SH-SY5Y (cell line): Measurements from ENCODE around the gene MATN4.

Experiments used
- GATA2 ChIP-seq: IDR thresholded peaks from 2 replicates; pipeline ENCODE4 v1.6.1; 2011; ENCODE audit warnings: mild to moderate bottlenecking, low read depth, low read length
- GATA3 ChIP-seq: IDR thresholded peaks from 2 replicates; pipeline ENCODE4 v1.6.1; 2011; ENCODE audit warnings: low read depth, mild to moderate bottlenecking, low read length, moderate library complexity

DNA sequence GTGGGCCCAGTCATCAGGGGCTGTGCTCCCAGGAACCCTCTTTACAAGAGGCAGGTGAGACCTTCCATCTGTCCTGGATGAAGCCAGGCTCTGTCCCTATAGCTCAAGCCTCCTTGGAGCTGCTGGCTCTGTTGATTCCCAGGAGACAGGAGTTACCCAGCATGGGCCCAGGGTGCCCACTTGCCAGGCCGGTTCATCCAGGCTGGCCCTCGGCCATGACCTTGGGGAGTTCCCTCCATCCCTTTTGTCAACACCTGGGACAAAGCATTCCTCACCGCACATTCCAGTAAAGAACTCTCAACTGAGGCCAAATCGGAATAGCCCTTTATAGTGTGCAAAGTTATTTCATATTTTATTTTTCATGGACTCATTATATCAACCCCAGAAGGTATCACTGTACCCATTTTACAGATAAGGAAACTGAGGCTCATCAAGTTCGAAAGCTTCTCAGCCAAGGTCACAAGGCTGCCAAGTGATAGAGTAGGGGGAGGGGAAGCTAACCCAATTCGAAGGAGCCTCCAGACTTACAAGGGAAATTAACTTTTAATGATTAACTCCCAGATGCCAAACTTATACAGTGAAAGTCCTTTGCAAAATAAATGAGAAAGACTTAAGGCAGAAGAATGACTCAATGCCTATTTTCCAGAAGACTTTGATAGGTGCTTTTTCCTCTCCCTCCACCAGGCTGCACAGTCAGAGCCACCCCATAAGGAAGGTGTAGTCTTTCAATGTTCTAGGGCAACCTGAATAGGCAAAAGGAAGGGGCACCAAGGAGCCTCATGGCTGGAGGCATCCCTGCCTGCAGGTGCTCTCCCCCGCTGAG is 21.6 kb upstream of the MATN4 start:
- TF ChIP-seq GATA2 (no peak), GATA3 (no peak)
